Spleen (tissue), 11 donors: Measurements from ENCODE around the gene PACRG. TPM values are rescaled to one million over a fixed set of nuclear protein-coding genes. Genes with fewer than 3 reads are reported as not detected.

Experiments used
- DNase-seq: peaks from one replicate; pipeline ENCODE4 v3.0.0-alpha.2; 2020
- H3K27ac ChIP-seq, 8 donors: fragments of 200-600 bp; sonication (generic) in 7 of 8; 1 replicate in 4 of 8; 2 replicates in 4 of 8; pipeline versions ENCODE4 v1.5.0 to v1.8.0; 2016 to 2021; ENCODE audit warnings: inconsistent platforms in 4 of 8, mild to moderate bottlenecking in 4 of 8, moderate library complexity in 1 of 8
- H3K27me3 ChIP-seq, 7 donors: fragments of 200-600 bp; sonication (generic) in 6 of 7; replicated peaks in 1 of 7; 1 replicate in 4 of 7; 2 replicates in 3 of 7; pipeline versions ENCODE4 v1.5.0 to v1.8.0; 2016 to 2021; ENCODE audit warnings: inconsistent platforms in 3 of 7, mild to moderate bottlenecking in 1 of 7
- H3K36me3 ChIP-seq, 6 donors: fragments of 200-600 bp; sonication (generic) in 5 of 6; 1 replicate in 4 of 6; 2 replicates in 2 of 6; pipeline versions ENCODE4 v1.5.0 to v1.8.0; 2016 to 2021; ENCODE audit warnings: inconsistent platforms in 2 of 6
- H3K4me1 ChIP-seq, 6 donors: fragments of 200-600 bp; sonication (generic) in 5 of 6; 1 replicate in 3 of 6; 2 replicates in 3 of 6; pipeline versions ENCODE4 v1.5.0 to v1.8.0; 2016 to 2021; ENCODE audit warnings: inconsistent platforms in 3 of 6
- H3K4me3 ChIP-seq, 8 donors: fragments of 200-600 bp; sonication (generic) in 7 of 8; 1 replicate in 4 of 8; 2 replicates in 4 of 8; pipeline versions ENCODE4 v1.5.0 to v1.8.0; 2016 to 2021; ENCODE audit warnings: inconsistent platforms in 4 of 8, mild to moderate bottlenecking in 4 of 8, moderate library complexity in 2 of 8
- H3K9me3 ChIP-seq, 8 donors: fragments of 200-600 bp; sonication (generic) in 7 of 8; 1 replicate in 4 of 8; 2 replicates in 4 of 8; pipeline versions ENCODE4 v1.5.0 to v1.8.0; 2016 to 2021; ENCODE audit warnings: inconsistent platforms in 4 of 8
- CTCF ChIP-seq, 11 experiments: fragments of 200-600 bp in 7 of 11; fragments of 450-650 bp in 4 of 11; sonication (generic) in 4 of 11; IDR thresholded peaks in 8 of 11; conservative IDR thresholded peaks in 3 of 11; 1 replicate in 7 of 11; 2 replicates in 4 of 11; pipeline versions ENCODE4 v1.4.0 to v1.8.0; 2016 to 2021; ENCODE audit warnings: antibody characterized with exemption in 11 of 11, inconsistent platforms in 4 of 11, mild to moderate bottlenecking in 1 of 11
- POLR2A ChIP-seq, 3 donors: fragments of 450-650 bp; IDR thresholded peaks; one replicate each; pipeline ENCODE4 v1.5.1; 2017; ENCODE audit warnings: antibody characterized with exemption in 3 of 3, mild to moderate bottlenecking in 1 of 3
- POLR2AphosphoS5 ChIP-seq, 3 donors: sonication (generic); formaldehyde crosslinking; IDR thresholded peaks; one replicate each; pipeline ENCODE4 v1.5.1; 2017; ENCODE audit warnings: antibody characterized with exemption in 3 of 3
- WGBS, 5 donors: extraction: QIAGEN DNeasy Blood & Tissue Kit in 3 of 5; methylation state at CpG; one replicate each; pipeline versions ENCODE4 v1.1.5 to v1.1.7; 2013 to 2018; 5-methylcytosine and 5-hydroxymethylcytosine counted together
- intact Hi-C: fragments of 100-400 bp; cut with DNase I; formaldehyde crosslinking; loops from one replicate; pipeline ENCODE4 v1.15.0; 2023; ENCODE audit warnings: low total_unique reads
- polyA plus RNA-seq, 3 donors: library from polyadenylated mRNA; stranded (reverse); fragments of 200-250 nt; gene quantifications; one replicate each; pipeline ENCODE4 v1.2.1, GENCODE V29; 2013
- total RNA-seq, 7 donors: library from RNA; depleted of rRNA in 3 of 7; stranded (reverse); fragments of >200 nt in 3 of 7; fragmentation: NEBNext Ultra II Directional in 4 of 7; extraction: Animal tissue kit (Norgen Biotek cat#: 25700) in 4 of 7; gene quantifications; one replicate each; pipeline versions ENCODE4 v1.1.0 to v1.2.1, GENCODE V29; 2016 to 2021
- donor health status: healthy with polysubstance abuse.
- donor health status: DM: no; HTN: no; CAD: no; lungs with moderate emphysema.
- donor health status: DM: no; HTN: no; CAD: no.
- donor health status: Bipolar disorder and iron deficiency.
- donor health status: healthy.
- donor health status: DM: no; HTN: no; CAD: no.
- donor health status: DM: yes; HTN: yes; CAD: no.

PACRG gene
- total and polyA plus RNA-seq, 10 donors: 0.32 to 2.0 (median 1.0) TPM; not detected in 5

- intact Hi-C loops: no loop called here
- DNase-seq: no peak
- no peak overlapping the region for H3K4me3 ChIP-seq
- TF ChIP-seq POLR2A (IDR thresholded peaks at IDR 0.05) (no peak), POLR2AphosphoS5 (IDR thresholded peaks at IDR 0.05) (no peak), CTCF (IDR thresholded peaks at IDR 0.05 in 8 of 11, conservative IDR thresholded peaks at IDR 0.05 in 3 of 11) (no peak)
- no peaks in the 10 kb centered on the region for H3K36me3 ChIP-seq
- peaks cover 0 to 5% (median 0%) of the 10 kb centered on the region in 8 donors for H3K9me3 ChIP-seq
- H3K27me3 ChIP-seq: no peaks in the 10 kb centered on the region
- H3K4me1 ChIP-seq: no peaks in the 10 kb centered on the region
- H3K27ac ChIP-seq: no peak overlapping the region
These were observed 234.3 kb downstream of the PACRG start for GRCh38 chr6:162962093-162962492.

GRCh38 chr6:162963861-162964260 is 236.1 kb downstream of the PACRG start:
- Histone ChIP-seq H3K4me3 (no peak overlapping the region), H3K27me3 (no peaks in the 10 kb centered on the region), H3K27ac (no peak overlapping the region), H3K9me3 (peaks cover 0 to 5% (median 0%) of the 10 kb centered on the region in 8 donors), H3K4me1 (no peaks in the 10 kb centered on the region), H3K36me3 (no peaks in the 10 kb centered on the region)
- DNase-seq: no peak
- no peak for TF ChIP-seq POLR2AphosphoS5 (IDR thresholded peaks at IDR 0.05)
- TF ChIP-seq CTCF (IDR thresholded peaks at IDR 0.05 in 8 of 11, conservative IDR thresholded peaks at IDR 0.05 in 3 of 11): no peak
- TF ChIP-seq POLR2A (IDR thresholded peaks at IDR 0.05): no peak
- 84 to 93% (median 91%) methylated on average over 1 of the region's 1 CpG for WGBS, 5 donors
- intact Hi-C loops: no loop called here

GRCh38 chr6:162964488-162965140 is 236.8 kb downstream of the PACRG start:
- peaks cover 0 to 9% (median 0%) of the 10 kb centered on the region in 8 donors for H3K9me3 ChIP-seq
- H3K36me3 ChIP-seq: no peaks in the 10 kb centered on the region
- DNase-seq: no peak
- intact Hi-C loops: no loop called here
- peak overlapping the region in 4 of 8 donors; percentile 11 to 32 (median 26) for H3K27ac ChIP-seq
- no peak overlapping the region for H3K4me3 ChIP-seq
- H3K27me3 ChIP-seq: no peaks in the 10 kb centered on the region
- TF ChIP-seq CTCF (IDR thresholded peaks at IDR 0.05 in 8 of 11, conservative IDR thresholded peaks at IDR 0.05 in 3 of 11): no peak
- TF ChIP-seq POLR2AphosphoS5 (IDR thresholded peaks at IDR 0.05): peak in 1 of 3 donors; percentile 65
- no peaks in the 10 kb centered on the region for H3K4me1 ChIP-seq
- 37 to 64% (median 58%) methylated on average over 6 of the region's 6 CpGs for WGBS, 5 donors

- H3K27me3 ChIP-seq: no peaks in the 10 kb centered on the region
- no peak overlapping the region for H3K4me3 ChIP-seq
- intact Hi-C loops: no loop called here
- DNase-seq: no peak
- TF ChIP-seq POLR2A (IDR thresholded peaks at IDR 0.05) (no peak), POLR2AphosphoS5 (IDR thresholded peaks at IDR 0.05) (no peak), CTCF (IDR thresholded peaks at IDR 0.05 in 8 of 11, conservative IDR thresholded peaks at IDR 0.05 in 3 of 11) (no peak)
- H3K4me1 ChIP-seq: no peaks in the 10 kb centered on the region
- H3K36me3 ChIP-seq: no peaks in the 10 kb centered on the region
- 64 to 79% (median 71%) methylated on average over 1 of the region's 1 CpG for WGBS, 5 donors
- H3K27ac ChIP-seq: no peak overlapping the region
- H3K9me3 ChIP-seq: peaks cover 0 to 13% (median 0%) of the 10 kb centered on the region in 8 donors
These were observed 237.6 kb downstream of the PACRG start for GRCh38 chr6:162965366-162965765.
